Cardiac muscle cell (in vitro differentiated cells and primary cell): Measurements from ENCODE around the gene TTLL4. TPM values are rescaled to one million over a fixed set of nuclear protein-coding genes. Genes with fewer than 3 reads are reported as not detected.

Experiments used
- DNase-seq, 2 donors: peaks; one replicate each; pipeline versions ENCODE4 v3.0.0 to v3.0.0-alpha.2; 2010 to 2017; ENCODE audit warnings: low read depth in 1 of 2, low spot score in 1 of 2
- H3K27ac ChIP-seq: fragments of 200-600 bp; sonication (generic); 2 replicates; pipeline ENCODE4 v1.5.1; 2016
- H3K27me3 ChIP-seq: fragments of 200-600 bp; sonication (generic); 2 replicates; pipeline ENCODE4 v1.6.0; 2016; ENCODE audit warnings: control low read depth
- H3K36me3 ChIP-seq: fragments of 200-600 bp; sonication (generic); 2 replicates; pipeline ENCODE4 v1.5.1; 2016; ENCODE audit warnings: control low read depth
- H3K4me1 ChIP-seq: fragments of 200-600 bp; sonication (generic); 2 replicates; pipeline ENCODE4 v1.8.1; 2017; ENCODE audit warnings: low read depth, mild to moderate bottlenecking, mixed run types
- H3K4me3 ChIP-seq: fragments of 200-600 bp; sonication (generic); 2 replicates; pipeline ENCODE4 v1.5.1; 2016; ENCODE audit warnings: mild to moderate bottlenecking
- H3K9me3 ChIP-seq: fragments of 200-600 bp; sonication (generic); 2 replicates; pipeline ENCODE4 v1.5.1; 2017; ENCODE audit warnings: low read depth, mild to moderate bottlenecking, control low read depth
- polyA plus RNA-seq: library from polyadenylated mRNA; unstranded; fragments of >200 nt; fragmentation: Nextera tagmentation; extraction: Ambion mirVana; gene quantifications from 2 replicates; pipeline ENCODE4 v1.2.1, GENCODE V29; 2016
- total RNA-seq: library from RNA; depleted of rRNA; stranded (reverse); fragments of >200 nt; gene quantifications from 2 replicates; pipeline ENCODE4 v1.2.3, GENCODE V29; 2016
- TF ChIP-seq, protein P1 (sequence below): IDR thresholded peaks from 2 replicates; pipeline ENCODE4 v1.5.1; 2012; ENCODE audit warnings: low read depth, mild to moderate bottlenecking, low read length

Gene TTLL4
- total and polyA plus RNA-seq, 2 experiments from 2014 or later, result 27.9 to 36.0 TPM

DNA sequence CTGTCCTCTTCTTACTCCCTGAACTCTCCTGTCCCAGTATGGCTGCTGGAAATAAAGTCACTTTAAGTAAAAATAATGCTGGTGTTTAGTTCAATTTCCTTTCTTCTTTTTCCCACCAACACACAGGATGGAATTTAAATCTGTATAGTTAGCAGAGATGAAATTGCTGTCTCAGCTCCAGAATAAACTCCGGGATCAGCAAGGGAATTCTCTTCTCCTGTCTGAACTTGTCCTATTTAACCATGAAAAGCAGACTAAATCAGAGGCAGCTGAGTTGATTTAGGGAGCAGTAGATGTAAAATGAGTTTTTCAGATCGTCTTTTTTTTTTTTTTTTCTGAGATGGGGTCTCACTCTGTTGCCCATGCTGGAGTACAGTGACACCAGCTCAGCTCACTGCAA is 25.9 kb downstream of the TTLL4 start:
- DNase-seq, result no peak
- no peak overlapping the region for H3K27ac ChIP-seq
- H3K4me3 ChIP-seq, result no peak overlapping the region
- TF ChIP-seq, protein P1, sequence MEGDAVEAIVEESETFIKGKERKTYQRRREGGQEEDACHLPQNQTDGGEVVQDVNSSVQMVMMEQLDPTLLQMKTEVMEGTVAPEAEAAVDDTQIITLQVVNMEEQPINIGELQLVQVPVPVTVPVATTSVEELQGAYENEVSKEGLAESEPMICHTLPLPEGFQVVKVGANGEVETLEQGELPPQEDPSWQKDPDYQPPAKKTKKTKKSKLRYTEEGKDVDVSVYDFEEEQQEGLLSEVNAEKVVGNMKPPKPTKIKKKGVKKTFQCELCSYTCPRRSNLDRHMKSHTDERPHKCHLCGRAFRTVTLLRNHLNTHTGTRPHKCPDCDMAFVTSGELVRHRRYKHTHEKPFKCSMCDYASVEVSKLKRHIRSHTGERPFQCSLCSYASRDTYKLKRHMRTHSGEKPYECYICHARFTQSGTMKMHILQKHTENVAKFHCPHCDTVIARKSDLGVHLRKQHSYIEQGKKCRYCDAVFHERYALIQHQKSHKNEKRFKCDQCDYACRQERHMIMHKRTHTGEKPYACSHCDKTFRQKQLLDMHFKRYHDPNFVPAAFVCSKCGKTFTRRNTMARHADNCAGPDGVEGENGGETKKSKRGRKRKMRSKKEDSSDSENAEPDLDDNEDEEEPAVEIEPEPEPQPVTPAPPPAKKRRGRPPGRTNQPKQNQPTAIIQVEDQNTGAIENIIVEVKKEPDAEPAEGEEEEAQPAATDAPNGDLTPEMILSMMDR, result no peak
- no peaks in the 10 kb centered on the region for H3K4me1 ChIP-seq
- no peaks in the 10 kb centered on the region for H3K9me3 ChIP-seq
- no peaks in the 10 kb centered on the region for H3K27me3 ChIP-seq
- H3K36me3 ChIP-seq, result peaks cover 25% of the 10 kb centered on the region

DNA sequence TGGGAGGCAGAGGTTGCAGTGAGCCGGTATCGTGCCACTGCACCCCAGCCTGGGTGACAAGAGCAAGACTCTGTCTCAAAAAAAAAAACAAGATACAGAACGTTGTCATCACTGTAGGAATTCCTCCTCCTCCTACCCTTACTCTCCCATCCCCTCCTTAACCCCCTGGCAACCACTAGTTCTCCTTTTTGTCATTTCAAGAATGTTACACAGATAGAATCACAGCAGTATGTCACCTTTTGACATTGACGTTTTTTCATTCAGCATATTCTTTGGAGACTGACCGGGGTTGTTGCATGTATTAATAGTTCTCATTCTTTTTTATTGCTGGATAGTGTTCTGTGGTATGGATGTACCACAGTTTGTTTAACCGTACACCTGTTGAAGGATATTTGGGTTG is 32.4 kb downstream of the TTLL4 start:
- Histone ChIP-seq H3K4me1 (no peaks in the 10 kb centered on the region), H3K27ac (no peak overlapping the region), H3K36me3 (peaks cover 41% of the 10 kb centered on the region), H3K9me3 (no peaks in the 10 kb centered on the region), H3K4me3 (no peak overlapping the region), H3K27me3 (no peaks in the 10 kb centered on the region)
- TF ChIP-seq, protein P1, result no peak
- DNase-seq, result no peak

DNA sequence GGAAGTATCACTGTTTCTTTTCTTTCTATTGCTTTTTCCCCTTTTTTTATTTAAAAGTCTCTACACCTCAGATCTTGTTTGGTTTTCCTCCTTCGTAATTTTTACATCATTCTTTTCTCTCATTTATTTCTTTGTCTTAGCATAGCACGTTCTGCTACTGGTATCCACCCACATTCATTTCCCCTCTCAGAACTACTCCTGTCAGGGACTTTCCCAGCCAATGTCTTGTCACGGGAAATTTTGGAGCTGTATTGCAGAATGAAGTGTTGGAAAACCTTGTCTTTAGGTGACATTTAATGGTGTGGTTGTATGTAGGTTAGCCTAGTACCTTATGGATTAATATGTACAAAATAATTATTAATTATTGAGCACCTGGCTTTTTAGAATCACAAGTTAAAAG is 34.0 kb downstream of the TTLL4 start:
- H3K36me3 ChIP-seq, result peaks cover 45% of the 10 kb centered on the region
- no peaks in the 10 kb centered on the region for H3K9me3 ChIP-seq
- no peak overlapping the region for H3K27ac ChIP-seq
- H3K4me3 ChIP-seq, result no peak overlapping the region
- TF ChIP-seq, protein P1, result no peak
- no peak for DNase-seq
- no peaks in the 10 kb centered on the region for H3K27me3 ChIP-seq
- no peaks in the 10 kb centered on the region for H3K4me1 ChIP-seq

DNA sequence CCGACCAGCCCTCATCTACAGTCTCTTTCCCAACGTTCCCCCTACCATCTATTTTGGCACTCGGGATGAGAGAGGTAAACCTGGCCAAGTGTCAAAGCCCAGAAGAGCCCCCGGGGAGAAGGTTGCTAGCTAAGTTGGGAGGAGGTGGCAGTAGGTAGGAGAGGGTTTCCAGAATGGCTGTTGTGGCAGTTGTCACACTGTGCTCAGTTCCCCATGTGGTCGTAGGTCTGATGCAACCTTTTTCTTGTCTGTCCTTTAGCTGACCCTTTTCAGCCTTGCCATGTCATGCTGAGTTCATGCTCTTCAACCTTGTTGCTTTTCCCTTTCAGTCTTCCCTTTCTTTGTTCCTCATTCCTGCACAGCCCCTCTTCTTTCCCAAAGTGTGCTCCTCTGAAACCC is 34.5 kb downstream of the TTLL4 start:
- Histone ChIP-seq H3K9me3 (no peaks in the 10 kb centered on the region), H3K4me1 (no peaks in the 10 kb centered on the region), H3K4me3 (no peak overlapping the region), H3K27me3 (no peaks in the 10 kb centered on the region), H3K36me3 (peaks cover 46% of the 10 kb centered on the region), H3K27ac (no peak overlapping the region)
- DNase-seq, result peak in 1 of 2 donors; percentile 29
- TF ChIP-seq, protein P1, result no peak

DNA sequence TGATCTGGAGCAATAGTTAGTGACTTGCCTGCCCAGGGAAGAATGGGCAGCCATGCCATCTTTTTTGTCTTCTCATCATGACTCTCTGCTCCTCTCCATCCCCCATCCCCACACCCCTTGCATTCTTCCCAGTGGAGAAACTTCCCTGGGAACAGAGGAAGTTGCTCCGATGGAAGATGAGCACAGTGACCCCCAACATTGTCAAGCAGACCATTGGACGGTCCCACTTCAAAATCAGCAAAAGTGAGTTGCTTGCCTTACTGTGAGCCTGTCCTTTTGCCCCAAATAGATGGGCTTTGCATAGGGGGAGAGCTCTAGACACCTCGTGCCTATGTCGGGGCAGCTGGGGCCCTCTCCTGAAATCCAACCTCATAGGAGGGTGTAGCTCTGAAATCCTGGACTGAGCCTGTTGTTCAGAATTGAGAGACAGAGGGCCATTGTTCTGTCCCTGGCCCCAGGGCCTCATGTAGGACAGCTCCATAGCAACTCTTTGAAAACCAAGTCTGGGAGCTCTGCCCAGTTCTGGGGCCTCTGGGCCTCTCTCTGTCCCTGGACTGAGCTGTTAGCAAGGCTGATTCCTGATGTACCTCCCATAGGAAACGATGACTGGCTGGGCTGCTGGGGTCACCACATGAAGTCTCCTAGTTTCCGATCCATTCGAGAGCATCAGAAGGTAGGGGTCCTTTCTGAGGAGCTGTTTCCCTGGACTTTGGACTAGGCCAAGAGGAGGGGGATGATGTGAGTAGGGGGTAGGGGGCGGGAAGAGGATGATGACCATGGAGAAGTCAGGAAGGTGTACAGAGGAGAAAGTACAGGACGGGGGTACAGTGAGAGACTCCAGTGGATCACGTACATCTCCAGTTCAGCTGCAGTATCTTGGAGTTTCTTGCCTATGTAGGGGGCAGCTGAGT is 35.2 kb downstream of the TTLL4 start:
- TF ChIP-seq, protein P1, result no peak
- Histone ChIP-seq H3K27ac (no peak overlapping the region), H3K9me3 (no peaks in the 10 kb centered on the region), H3K27me3 (no peaks in the 10 kb centered on the region), H3K4me3 (no peak overlapping the region), H3K36me3 (peaks cover 46% of the 10 kb centered on the region), H3K4me1 (no peaks in the 10 kb centered on the region)
- DNase-seq, result peak in 1 of 2 donors; percentile 90
